ENCODE data around the gene MEI1.

Gene MEI1

GRCh38 chr22:41695211-41695610, 4.1 kb upstream of the MEI1 start:
- TF ChIP-seq CTCF (IDR thresholded peaks at IDR 0.05; ENCODE audit: insufficient read depth, missing control alignments): no peak
- DNase-seq (ENCODE audit: insufficient read length, low spot score) (no peak), FAIRE-seq (no peak)

- no peak for TF ChIP-seq CTCF (IDR thresholded peaks at IDR 0.05; ENCODE audit: insufficient read depth, missing control alignments)
- DNase-seq (ENCODE audit: insufficient read length, low spot score) (no peak), FAIRE-seq (no peak)
Measured at GRCh38 chr22:41696703-41697102, 2.6 kb upstream of the MEI1 start.

- FAIRE-seq (no peak), DNase-seq (ENCODE audit: insufficient read length, low spot score) (peak; percentile 66)
- TF ChIP-seq CTCF (IDR thresholded peaks at IDR 0.05; ENCODE audit: insufficient read depth, missing control alignments): peak; percentile 92
Measured at GRCh38 chr22:41697126-41697775, 2.1 kb upstream of the MEI1 start.

GRCh38 chr22:41700108-41700364, 733 bp downstream of the MEI1 start:
- TF ChIP-seq CTCF (IDR thresholded peaks at IDR 0.05; ENCODE audit: insufficient read depth, missing control alignments): no peak
- FAIRE-seq: no peak
- no peak for DNase-seq (ENCODE audit: insufficient read length, low spot score)

GRCh38 chr22:41702763-41703162, 3.5 kb downstream of the MEI1 start:
- FAIRE-seq (no peak), DNase-seq (ENCODE audit: insufficient read length, low spot score) (no peak)
- TF ChIP-seq CTCF (IDR thresholded peaks at IDR 0.05; ENCODE audit: insufficient read depth, missing control alignments): no peak

GRCh38 chr22:41709341-41709740, 10.0 kb downstream of the MEI1 start:
- no peak for DNase-seq (ENCODE audit: insufficient read length, low spot score)
- TF ChIP-seq CTCF (IDR thresholded peaks at IDR 0.05; ENCODE audit: insufficient read depth, missing control alignments): no peak
- FAIRE-seq: no peak

- no peak for TF ChIP-seq CTCF (IDR thresholded peaks at IDR 0.05; ENCODE audit: insufficient read depth, missing control alignments)
- FAIRE-seq: no peak
- DNase-seq (ENCODE audit: insufficient read length, low spot score): no peak
Measured at GRCh38 chr22:41713004-41713403, 13.7 kb downstream of the MEI1 start.
